Measurements from ENCODE around the gene CRLF1.

DNA sequence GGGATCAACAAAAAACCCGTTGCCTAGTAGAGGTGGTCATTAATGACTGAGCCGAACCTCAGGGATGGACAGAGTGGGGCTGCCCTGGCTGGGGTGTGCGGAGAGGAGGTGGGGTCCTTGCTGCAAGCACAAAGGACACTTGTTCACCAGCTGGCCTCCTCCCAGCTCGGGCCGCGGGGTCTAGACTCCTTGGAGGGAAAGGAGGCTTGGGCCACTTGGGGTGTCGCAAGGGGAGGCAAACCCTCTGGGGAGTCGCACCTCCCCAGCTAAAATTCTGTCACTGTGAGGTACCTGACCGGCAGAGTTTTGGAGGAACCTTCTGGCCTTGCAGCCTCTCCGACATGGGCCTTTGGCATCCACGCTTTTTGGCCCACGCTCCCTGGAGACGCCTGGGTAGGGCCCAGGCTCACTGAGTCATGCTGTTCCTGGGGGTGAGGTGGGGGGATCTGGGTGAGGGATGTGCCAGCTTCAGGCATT, 38.5 kb upstream of the CRLF1 start:
- TF ChIP-seq, protein P1, sequence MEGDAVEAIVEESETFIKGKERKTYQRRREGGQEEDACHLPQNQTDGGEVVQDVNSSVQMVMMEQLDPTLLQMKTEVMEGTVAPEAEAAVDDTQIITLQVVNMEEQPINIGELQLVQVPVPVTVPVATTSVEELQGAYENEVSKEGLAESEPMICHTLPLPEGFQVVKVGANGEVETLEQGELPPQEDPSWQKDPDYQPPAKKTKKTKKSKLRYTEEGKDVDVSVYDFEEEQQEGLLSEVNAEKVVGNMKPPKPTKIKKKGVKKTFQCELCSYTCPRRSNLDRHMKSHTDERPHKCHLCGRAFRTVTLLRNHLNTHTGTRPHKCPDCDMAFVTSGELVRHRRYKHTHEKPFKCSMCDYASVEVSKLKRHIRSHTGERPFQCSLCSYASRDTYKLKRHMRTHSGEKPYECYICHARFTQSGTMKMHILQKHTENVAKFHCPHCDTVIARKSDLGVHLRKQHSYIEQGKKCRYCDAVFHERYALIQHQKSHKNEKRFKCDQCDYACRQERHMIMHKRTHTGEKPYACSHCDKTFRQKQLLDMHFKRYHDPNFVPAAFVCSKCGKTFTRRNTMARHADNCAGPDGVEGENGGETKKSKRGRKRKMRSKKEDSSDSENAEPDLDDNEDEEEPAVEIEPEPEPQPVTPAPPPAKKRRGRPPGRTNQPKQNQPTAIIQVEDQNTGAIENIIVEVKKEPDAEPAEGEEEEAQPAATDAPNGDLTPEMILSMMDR (IDR thresholded peaks at IDR 0.05) = no peak
- TF ChIP-seq POLR2A (IDR thresholded peaks at IDR 0.05) = no peak

Data from adrenal gland (tissue), 5 donors.